Activated CD4-positive, alpha-beta T cell treated with anti-CD3 and anti-CD28 coated beads, Interleukin-2, amount 50 U/mL, for 16 hours (primary cell): ENCODE data around the gene ITGA4.
"Not testable (repeated sequence)": the region's sequence is repeated elsewhere in the genome, so short reads cannot be mapped to it uniquely, and the experiment has no call there.

Experiments
- DNase-seq: peaks from one replicate; pipeline ENCODE4 v3.0.0-alpha.2; 2020

ITGA4 gene

GRCh38 chr2:181457121-181457740, at the start of gene ITGA4:
Gene ITGA4 (plus strand): TSS chr2:181457386. CDS start chr2:181457655, 269 bp downstream.
- peak; percentile 85 for DNase-seq

- DNase-seq: no peak
Measured at GRCh38 chr2:181408861-181409260, 48.3 kb upstream of the ITGA4 start.

GRCh38 chr2:181411105-181411849, 45.9 kb upstream of the ITGA4 start:
- no peak for DNase-seq

GRCh38 chr2:181419129-181419855, 37.9 kb upstream of the ITGA4 start:
- DNase-seq: no peak

- no peak for DNase-seq
Measured at GRCh38 chr2:181420259-181421130, 36.7 kb upstream of the ITGA4 start.

- DNase-seq: no peak
Measured at GRCh38 chr2:181421131-181421458, 36.1 kb upstream of the ITGA4 start.

GRCh38 chr2:181421464-181421863, 35.7 kb upstream of the ITGA4 start:
- DNase-seq: no peak

- DNase-seq: no peak
Measured at GRCh38 chr2:181426672-181427071, 30.5 kb upstream of the ITGA4 start.

- peak; percentile 36 for DNase-seq
Measured at GRCh38 chr2:181430406-181431118, 26.6 kb upstream of the ITGA4 start.

- no peak for DNase-seq
Measured at GRCh38 chr2:181431674-181432073, 25.5 kb upstream of the ITGA4 start.

- no peak for DNase-seq
Measured at GRCh38 chr2:181438261-181438660, 18.9 kb upstream of the ITGA4 start.

- no peak for DNase-seq
Measured at GRCh38 chr2:181440344-181440743, 16.8 kb upstream of the ITGA4 start.

GRCh38 chr2:181440919-181441318, 16.3 kb upstream of the ITGA4 start:
- no peak for DNase-seq

GRCh38 chr2:181441670-181442069, 15.5 kb upstream of the ITGA4 start:
- DNase-seq: no peak

GRCh38 chr2:181444654-181445053, 12.5 kb upstream of the ITGA4 start:
- no peak for DNase-seq

- no peak for DNase-seq
Measured at GRCh38 chr2:181446985-181447384, 10.2 kb upstream of the ITGA4 start.

GRCh38 chr2:181449278-181449677, 7.9 kb upstream of the ITGA4 start:
- not testable (repeated sequence) for DNase-seq

- no peak for DNase-seq
Measured at GRCh38 chr2:181454686-181455450, 2.3 kb upstream of the ITGA4 start.

- DNase-seq: peak; percentile 86
Measured at GRCh38 chr2:181456660-181457120, 496 bp upstream of the ITGA4 start.

GRCh38 chr2:181457741-181458425, 697 bp downstream of the ITGA4 start:
- DNase-seq: peak; percentile 47

GRCh38 chr2:181458871-181459270, 1.7 kb downstream of the ITGA4 start:
- no peak for DNase-seq
